Esophagus muscularis mucosa (tissue), 4 donors: ENCODE results near the gene CLCN7. TPM values are rescaled to one million over a fixed set of nuclear protein-coding genes. Genes with fewer than 3 reads are reported as not detected.

Experiments
- DNase-seq: peaks from one replicate; pipeline ENCODE4 v3.0.0-alpha.2; 2017; ENCODE audit errors: extremely low spot score
- H3K27ac ChIP-seq, 4 donors: fragments of 200-600 bp; sonication (generic); replicated peaks in 1 of 4; 1 replicate in 3 of 4; 2 replicates in 1 of 4; pipeline ENCODE4 v1.5.1; 2016 to 2019; ENCODE audit warnings: mild to moderate bottlenecking in 1 of 4
- H3K27me3 ChIP-seq, 4 donors: fragments of 200-600 bp; sonication (generic); one replicate each; pipeline versions ENCODE4 v1.5.1 to v1.6.0; 2016 to 2019
- H3K36me3 ChIP-seq, 4 donors: fragments of 200-600 bp; sonication (generic); one replicate each; pipeline ENCODE4 v1.5.1; 2016 to 2019
- H3K4me1 ChIP-seq, 4 donors: fragments of 200-600 bp; sonication (generic); one replicate each; pipeline ENCODE4 v1.5.1; 2016 to 2019
- H3K4me3 ChIP-seq, 4 donors: fragments of 200-600 bp; sonication (generic); 1 replicate in 2 of 4; 2 replicates in 2 of 4; pipeline ENCODE4 v1.5.1; 2016 to 2019; ENCODE audit warnings: mild to moderate bottlenecking in 4 of 4, moderate library complexity in 1 of 4
- H3K9me3 ChIP-seq, 4 donors: fragments of 200-600 bp; sonication (generic); 1 replicate in 3 of 4; 2 replicates in 1 of 4; pipeline ENCODE4 v1.5.1; 2016 to 2019
- CTCF ChIP-seq, 3 experiments: fragments of 200-600 bp in 2 of 3; fragments of 450-650 bp in 1 of 3; sonication (generic) in 2 of 3; IDR thresholded peaks; one replicate each; pipeline ENCODE4 v1.5.1; 2017 to 2019; ENCODE audit warnings: antibody characterized with exemption in 3 of 3, mild to moderate bottlenecking in 2 of 3, moderate library complexity in 1 of 3
- EP300 ChIP-seq: sonication (generic); formaldehyde crosslinking; IDR thresholded peaks from one replicate; pipeline ENCODE4 v1.6.1; 2017; ENCODE audit warnings: antibody characterized with exemption
- POLR2A ChIP-seq: fragments of 450-650 bp; IDR thresholded peaks from one replicate; pipeline ENCODE4 v1.6.1; 2017; ENCODE audit warnings: antibody characterized with exemption, moderate library complexity, mild to moderate bottlenecking, low read depth
- POLR2AphosphoS5 ChIP-seq, 2 donors: sonication (generic); formaldehyde crosslinking; IDR thresholded peaks; one replicate each; pipeline ENCODE4 v1.6.1; 2017; ENCODE audit warnings: antibody characterized with exemption in 2 of 2
- WGBS: methylation state at CpG from one replicate; pipeline ENCODE4 v1.1.5; 2018; 5-methylcytosine and 5-hydroxymethylcytosine counted together
- intact Hi-C: fragments of 100-400 bp; cut with DNase I; formaldehyde crosslinking; loops from one replicate; pipeline ENCODE4 v1.15.1; 2023
- total RNA-seq, 4 donors: library from RNA; depleted of rRNA; stranded (reverse); fragments of >200 nt; gene quantifications; one replicate each; pipeline versions ENCODE4 v1.1.0 to v1.2.1, GENCODE V29; 2016

CLCN7 gene
- total RNA-seq, 4 donors from 2014 or later, result 41.5 to 130 (median 71.9) TPM

GRCh38 chr16:1454561-1454960 lies 20.3 kb downstream of the CLCN7 start:
- TF ChIP-seq CTCF (IDR thresholded peaks at IDR 0.05), result no peak
- TF ChIP-seq POLR2AphosphoS5 (IDR thresholded peaks at IDR 0.05), result no peak
- no peak for TF ChIP-seq EP300
- Histone ChIP-seq H3K27ac (no peak overlapping the region), H3K4me1 (no peaks in the 10 kb centered on the region), H3K36me3 (peaks cover 58 to 97% (median 95%) of the 10 kb centered on the region in 4 donors), H3K4me3 (no peak overlapping the region), H3K9me3 (no peaks in the 10 kb centered on the region), H3K27me3 (no peaks in the 10 kb centered on the region)
- WGBS, result 95% methylated on average over 15 of the region's 17 CpGs
- intact Hi-C loops, result no loop called here
- no peak for DNase-seq

DNA sequence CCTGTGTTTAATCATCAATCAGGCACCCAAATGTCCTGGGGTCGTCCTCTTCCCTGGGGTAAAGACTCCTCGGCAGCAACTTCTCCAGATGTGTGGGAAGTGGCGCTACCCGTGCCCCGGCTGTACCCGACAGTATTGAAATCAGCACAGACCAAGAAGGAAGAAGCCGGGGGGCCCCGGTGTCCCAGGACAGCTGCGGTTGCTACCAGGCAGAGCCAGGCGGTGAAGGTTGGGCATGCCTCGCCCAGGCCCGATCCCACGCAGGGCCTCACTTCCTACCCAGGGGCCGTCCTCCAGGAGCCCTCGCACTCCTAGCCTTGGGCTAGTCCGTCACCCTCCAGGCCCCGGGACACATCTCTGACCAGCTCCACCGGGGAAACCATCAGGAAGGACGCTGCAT lies 21.5 kb downstream of the CLCN7 start:
- no peaks in the 10 kb centered on the region for H3K9me3 ChIP-seq
- peaks cover 58 to 100% (median 100%) of the 10 kb centered on the region in 4 donors for H3K36me3 ChIP-seq
- intact Hi-C loops, result no loop called here
- WGBS, result 94% methylated on average over 12 of the region's 19 CpGs
- TF ChIP-seq POLR2AphosphoS5 (IDR thresholded peaks at IDR 0.05), result no peak
- TF ChIP-seq CTCF (IDR thresholded peaks at IDR 0.05), result no peak
- TF ChIP-seq EP300, result no peak
- TF ChIP-seq POLR2A, result no peak
- no peak overlapping the region for H3K4me3 ChIP-seq
- no peaks in the 10 kb centered on the region for H3K4me1 ChIP-seq
- no peaks in the 10 kb centered on the region for H3K27me3 ChIP-seq
- no peak overlapping the region for H3K27ac ChIP-seq
- no peak for DNase-seq

DNA sequence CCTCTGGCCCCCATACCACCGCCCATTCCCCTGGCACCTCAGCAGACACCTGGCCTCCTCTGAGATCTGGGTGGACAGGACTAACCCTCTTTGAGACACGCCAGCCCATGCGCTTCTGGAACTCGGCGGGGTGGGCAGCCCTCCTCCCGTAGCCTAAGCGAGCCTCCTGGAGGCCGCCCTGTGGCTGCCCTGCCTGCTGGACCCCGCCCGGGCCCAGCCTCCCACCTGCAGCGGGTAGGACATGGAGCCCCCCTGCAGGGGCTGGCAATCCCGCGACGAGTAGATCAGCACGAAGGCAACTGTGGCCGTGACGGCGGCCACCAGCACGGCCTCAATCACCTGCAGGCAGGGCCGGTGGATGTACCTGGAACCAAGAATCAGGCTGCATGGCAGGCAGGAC lies 22.3 kb downstream of the CLCN7 start:
- Histone ChIP-seq H3K36me3 (peaks cover 65 to 100% (median 100%) of the 10 kb centered on the region in 4 donors), H3K4me3 (no peak overlapping the region), H3K4me1 (no peaks in the 10 kb centered on the region), H3K9me3 (no peaks in the 10 kb centered on the region), H3K27me3 (no peaks in the 10 kb centered on the region), H3K27ac (no peak overlapping the region)
- WGBS, result 80% methylated on average over 1 of the region's 20 CpGs
- TF ChIP-seq POLR2AphosphoS5 (IDR thresholded peaks at IDR 0.05) (no peak), EP300 (no peak), POLR2A (no peak), CTCF (IDR thresholded peaks at IDR 0.05) (no peak)
- intact Hi-C loops, result no loop called here
- no peak for DNase-seq

DNA sequence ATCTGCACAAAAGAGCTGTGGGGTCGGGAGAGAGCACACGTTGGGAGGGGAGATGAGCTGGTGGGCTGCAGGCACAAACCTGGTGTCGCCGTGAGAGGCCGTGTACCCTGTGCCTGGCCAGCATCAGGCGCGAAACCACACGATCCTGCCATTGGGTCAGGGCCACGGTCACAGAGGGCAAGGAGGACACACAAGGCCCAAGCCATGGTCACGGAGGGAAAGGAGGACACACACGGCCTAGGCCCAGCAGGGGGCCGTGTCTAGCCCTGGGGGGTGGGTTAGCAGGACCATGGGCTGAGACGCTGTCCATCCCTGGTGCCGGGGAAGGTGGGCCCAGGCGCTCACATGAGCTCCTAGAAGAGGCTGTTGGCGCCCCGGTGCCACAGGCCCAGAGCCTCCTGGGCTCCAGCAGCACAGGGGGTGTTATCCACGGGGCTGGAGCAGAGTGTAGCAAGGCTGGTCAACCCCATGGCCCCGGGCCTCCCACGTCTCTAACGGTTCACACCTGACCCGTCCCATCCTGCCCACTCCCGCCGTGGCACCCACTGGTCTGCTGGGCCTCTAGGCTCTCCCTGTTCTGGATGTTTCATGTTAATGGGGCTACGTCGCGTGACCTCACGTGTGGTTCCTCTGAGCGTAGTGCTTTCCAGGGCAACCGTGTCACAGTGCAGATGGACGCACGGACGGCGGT lies 23.0 kb downstream of the CLCN7 start:
- Histone ChIP-seq H3K27me3 (no peaks in the 10 kb centered on the region), H3K27ac (no peak overlapping the region), H3K4me1 (no peaks in the 10 kb centered on the region), H3K9me3 (no peaks in the 10 kb centered on the region), H3K4me3 (no peak overlapping the region), H3K36me3 (peaks cover 68 to 100% (median 100%) of the 10 kb centered on the region in 4 donors)
- intact Hi-C loops, result no loop called here
- DNase-seq, result no peak
- 91% methylated on average over 17 of the region's 34 CpGs for WGBS
- TF ChIP-seq POLR2AphosphoS5 (IDR thresholded peaks at IDR 0.05) (no peak), CTCF (IDR thresholded peaks at IDR 0.05) (no peak), EP300 (no peak), POLR2A (no peak)

GRCh38 chr16:1450841-1451240 lies 24.0 kb downstream of the CLCN7 start:
- no peak for DNase-seq
- Histone ChIP-seq H3K36me3 (peaks cover 58 to 100% (median 100%) of the 10 kb centered on the region in 4 donors), H3K4me1 (no peaks in the 10 kb centered on the region), H3K9me3 (no peaks in the 10 kb centered on the region), H3K27ac (no peak overlapping the region), H3K4me3 (no peak overlapping the region), H3K27me3 (no peaks in the 10 kb centered on the region)
- no peak for TF ChIP-seq POLR2A
- TF ChIP-seq EP300, result no peak
- no peak for TF ChIP-seq CTCF (IDR thresholded peaks at IDR 0.05)
- no peak for TF ChIP-seq POLR2AphosphoS5 (IDR thresholded peaks at IDR 0.05)
- intact Hi-C loops, result no loop called here
- no CpG with 5 or more reads among the region's 21 CpGs for WGBS
